ENCODE data around the gene MUC20. TPM values are rescaled to one million over a fixed set of nuclear protein-coding genes. Genes with fewer than 3 reads are reported as not detected.

MUC20 gene
- total and polyA plus RNA-seq, 2 of the 8 experiments (the other 6 are each of a cell fraction or from before 2014, with no cell fraction given) = 0.24 to 0.26 TPM

DNA sequence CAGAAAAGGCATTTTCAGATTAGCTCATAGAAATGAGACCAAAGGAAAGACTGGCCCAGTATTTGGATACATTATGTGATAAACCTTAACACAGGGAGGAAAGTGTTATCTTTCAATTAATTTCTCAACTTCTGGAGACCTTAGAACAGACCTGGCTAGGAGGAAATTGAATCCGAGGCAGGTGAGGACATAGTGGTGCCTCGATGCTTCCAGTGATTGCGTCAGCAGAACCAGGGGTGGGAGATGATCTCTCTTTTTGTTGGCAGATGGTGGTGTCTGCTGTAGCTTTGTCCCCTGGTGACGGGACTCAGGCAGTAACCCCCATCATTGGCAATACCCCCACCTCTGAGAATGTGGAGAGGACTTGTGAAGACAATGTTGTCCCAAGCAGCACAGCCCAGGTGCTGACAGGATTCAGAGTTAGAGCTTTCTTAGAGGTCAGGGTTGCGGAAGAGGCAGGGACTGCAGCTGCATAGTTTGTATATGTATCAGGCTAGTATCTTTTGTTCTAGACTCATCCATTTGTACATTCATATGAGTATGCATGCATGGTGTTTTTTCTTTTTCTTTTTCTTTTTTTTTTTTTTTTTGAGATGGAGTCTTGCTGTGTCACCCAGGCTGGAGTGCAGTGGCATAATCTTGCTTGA, 27.9 kb upstream of the MUC20 start:
- no peak overlapping the region for H2BK20ac ChIP-seq (ENCODE audit: low read length)
- TF ChIP-seq SIRT6 (IDR thresholded peaks at IDR 0.05; ENCODE audit: low read length) (no peak), TAF1 (IDR thresholded peaks at IDR 0.05; ENCODE audit: low read depth, low read length) (no peak), CHD2 (IDR thresholded peaks at IDR 0.05; ENCODE audit: low read length) (no peak), POLR2AphosphoS5 (IDR thresholded peaks at IDR 0.05; ENCODE audit: low read depth, low read length) (no peak), BACH1 (IDR thresholded peaks at IDR 0.05; ENCODE audit: low read length) (no peak), E2F6 (IDR thresholded peaks at IDR 0.05) (no peak)
- TF ChIP-seq, protein P1, sequence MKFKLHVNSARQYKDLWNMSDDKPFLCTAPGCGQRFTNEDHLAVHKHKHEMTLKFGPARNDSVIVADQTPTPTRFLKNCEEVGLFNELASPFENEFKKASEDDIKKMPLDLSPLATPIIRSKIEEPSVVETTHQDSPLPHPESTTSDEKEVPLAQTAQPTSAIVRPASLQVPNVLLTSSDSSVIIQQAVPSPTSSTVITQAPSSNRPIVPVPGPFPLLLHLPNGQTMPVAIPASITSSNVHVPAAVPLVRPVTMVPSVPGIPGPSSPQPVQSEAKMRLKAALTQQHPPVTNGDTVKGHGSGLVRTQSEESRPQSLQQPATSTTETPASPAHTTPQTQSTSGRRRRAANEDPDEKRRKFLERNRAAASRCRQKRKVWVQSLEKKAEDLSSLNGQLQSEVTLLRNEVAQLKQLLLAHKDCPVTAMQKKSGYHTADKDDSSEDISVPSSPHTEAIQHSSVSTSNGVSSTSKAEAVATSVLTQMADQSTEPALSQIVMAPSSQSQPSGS (IDR thresholded peaks at IDR 0.05; ENCODE audit: low read length) = no peak
- H2BK120ac ChIP-seq (replicated peaks; ENCODE audit: low read depth, low read length) = no peak overlapping the region
- FAIRE-seq = no peak
- H2AFZ ChIP-seq (ENCODE audit: low read length) = no peak overlapping the region
- no peak overlapping the region for H2AK5ac ChIP-seq (ENCODE audit: low read depth, low read length)
- DNase-seq (ENCODE audit: low read depth in 1 of 2, low spot score in 2 of 2) = no peak
- H3K27ac ChIP-seq (ENCODE audit: low read depth, low read length) = no peak overlapping the region
- no peak overlapping the region for H4K5ac ChIP-seq (ENCODE audit: insufficient read length, low read depth, low read length)
- no peaks in the 10 kb centered on the region for H3K27me3 ChIP-seq (replicated peaks in 1 of 4; ENCODE audit: control insufficient read depth in 3 of 4, extremely low read depth in 1 of 4, insufficient read depth in 3 of 4, low read length in 3 of 4)
- peaks cover 4 to 14% (median 7%) of the 10 kb centered on the region in 4 experiments; a peak in 6 of 7 replicates for H3K4me1 ChIP-seq (replicated peaks in 1 of 4; ENCODE audit: control insufficient read depth in 3 of 4, insufficient read depth in 4 of 4, low read length in 3 of 4)
- H2BK15ac ChIP-seq (ENCODE audit: low read length) = no peak overlapping the region
- no peak overlapping the region for H2BK12ac ChIP-seq (ENCODE audit: low read depth, low read length)
- no peaks in the 10 kb centered on the region for H3K9me3 ChIP-seq (ENCODE audit: insufficient read depth in 2 of 2, low read depth in 1 of 2, low read length in 1 of 2)
- H2BK5ac ChIP-seq (ENCODE audit: low read depth, low read length) = no peak overlapping the region
- H3K18ac ChIP-seq (ENCODE audit: extremely low read depth, low read length) = no peak overlapping the region
- no peak overlapping the region for H3K9ac ChIP-seq (replicated peaks in 1 of 4; ENCODE audit: extremely low read depth in 1 of 4, low read depth in 3 of 4, low read length in 3 of 4)
- ChIA-PET POLR2A (ENCODE audit: partially characterized antibody) (interaction anchor here (1.3 kb wide), 1 partner anchor 25 kb away, joined by 3 read pairs; no protein-coding TSS in a partner anchor), CTCF (ENCODE audit: partially characterized antibody) (interaction anchor here (1.0 to 1.3 kb wide), 2 partner anchors 157 to 206 kb away, joined by 3 read pairs; no protein-coding TSS in a partner anchor)
- H4K20me1 ChIP-seq (replicated peaks in 1 of 2; ENCODE audit: control insufficient read depth in 1 of 2, insufficient read depth in 2 of 2, low read length in 2 of 2) = no peaks in the 10 kb centered on the region
- WGBS, 2 experiments (ENCODE audit: extremely low coverage in 1 of 2, insufficient coverage in 1 of 2, insufficient read length in 1 of 2, insufficient replicate concordance in 2 of 2, low coverage in 1 of 2, low lambda C conversion rate in 2 of 2, missing lambda C conversion rate in 1 of 2) = 88% methylated on average over 5 of the region's 5 CpGs; no CpG with 5 or more reads in 1 of the 2 experiments
- H4K91ac ChIP-seq (replicated peaks; ENCODE audit: insufficient read length, low read length) = no peak overlapping the region
- H3K36me3 ChIP-seq (ENCODE audit: control insufficient read depth in 2 of 4, insufficient read depth in 4 of 4, low read length in 3 of 4) = peaks cover 0 to 8% (median 4%) of the 10 kb centered on the region in 4 experiments; a peak in 4 of 8 replicates
- no peak overlapping the region for H3K14ac ChIP-seq (ENCODE audit: insufficient read length)
- H4K8ac ChIP-seq (ENCODE audit: extremely low read depth, insufficient read depth, low read length) = no peak overlapping the region
- no peak overlapping the region for H3K23ac ChIP-seq (ENCODE audit: insufficient read length)
- H3K4me2 ChIP-seq (ENCODE audit: insufficient read depth in 1 of 2, low read depth in 2 of 2, low read length in 2 of 2) = no peak overlapping the region
- no peak overlapping the region for H3K4me3 ChIP-seq (ENCODE audit: extremely low read depth in 1 of 4, insufficient read depth in 2 of 4, low read depth in 3 of 4, low read length in 4 of 4)
- H3K4ac ChIP-seq (replicated peaks; ENCODE audit: insufficient read length, low read depth, low read length) = no peak overlapping the region
- no peaks in the 10 kb centered on the region for H3K79me2 ChIP-seq (ENCODE audit: control insufficient read depth in 1 of 2, insufficient read depth in 2 of 2, low read length in 2 of 2)
- no peaks in the 10 kb centered on the region for H3K23me2 ChIP-seq (ENCODE audit: low read depth, low read length)
- no peaks in the 10 kb centered on the region for H3K79me1 ChIP-seq (ENCODE audit: low read depth, low read length)
- no peak overlapping the region for H3K56ac ChIP-seq (replicated peaks; ENCODE audit: insufficient read length, low read depth, low read length)

All from H1 (cell line).